Osteoblast (primary cell): ENCODE data around the gene ASPHD2. TPM values are rescaled to one million over a fixed set of nuclear protein-coding genes. Genes with fewer than 3 reads are reported as not detected.

ENCODE experiments used
- DNase-seq: peaks from one replicate; pipeline ENCODE4 v3.0.0; 2011; ENCODE audit warnings: low spot score, mixed read lengths; ENCODE audit not compliant: insufficient read length; ENCODE audit errors: missing footprints
- H2AFZ ChIP-seq: 2 replicates; pipeline ENCODE4 v1.6.0; 2011; ENCODE audit warnings: mild to moderate bottlenecking, low read length
- H3K27ac ChIP-seq: 2 replicates; pipeline ENCODE4 v1.5.1; 2011; ENCODE audit warnings: mild to moderate bottlenecking, low read depth, low read length, moderate library complexity
- H3K27me3 ChIP-seq: 2 replicates; pipeline ENCODE4 v1.6.0; 2012; ENCODE audit warnings: mild to moderate bottlenecking, control low read depth, inconsistent platforms, low read length, moderate library complexity; ENCODE audit not compliant: insufficient read depth
- H3K36me3 ChIP-seq: 2 replicates; pipeline ENCODE4 v1.5.1; 2011; ENCODE audit warnings: mild to moderate bottlenecking, low read length, control low read depth, moderate library complexity; ENCODE audit not compliant: insufficient read depth
- H3K4me1 ChIP-seq: 2 replicates; pipeline ENCODE4 v1.5.1; 2011; ENCODE audit warnings: mild to moderate bottlenecking, low read length, control low read depth, moderate library complexity; ENCODE audit not compliant: insufficient read depth
- H3K4me2 ChIP-seq: 2 replicates; pipeline ENCODE4 v1.6.0; 2011; ENCODE audit warnings: mild to moderate bottlenecking, low read length; ENCODE audit not compliant: insufficient read depth
- H3K4me3 ChIP-seq: fragments of 200-600 bp; sonication (generic); 3 replicates; pipeline ENCODE4 v1.5.1; 2012; ENCODE audit warnings: mild to moderate bottlenecking, low read length, inconsistent platforms; ENCODE audit not compliant: insufficient read depth
- H3K79me2 ChIP-seq: 2 replicates; pipeline ENCODE4 v1.6.0; 2012; ENCODE audit warnings: mild to moderate bottlenecking, low read length, control low read depth, inconsistent platforms; ENCODE audit not compliant: insufficient read depth
- H3K9me3 ChIP-seq: 2 replicates; pipeline ENCODE4 v1.5.1; 2011; ENCODE audit warnings: low read depth, low read length, control low read depth
- H4K20me1 ChIP-seq: 2 replicates; pipeline ENCODE4 v1.6.0; 2012; ENCODE audit warnings: mild to moderate bottlenecking, low read length, control low read depth; ENCODE audit not compliant: insufficient read depth
- CTCF ChIP-seq: IDR thresholded peaks from 2 replicates; pipeline ENCODE4 v1.5.1; 2011; ENCODE audit warnings: mild to moderate bottlenecking, low read depth, low read length, moderate library complexity; ENCODE audit errors: extremely low read depth
- small RNA-seq: library from RNA; depleted of rRNA; stranded (forward); fragments of <200 nt; gene quantifications from one replicate; pipeline ENCODE3, GENCODE V24; 2012
- total RNA-seq: library from RNA; depleted of rRNA; stranded (reverse); fragments of >200 nt; gene quantifications from 2 replicates; pipeline ENCODE4 v1.2.3, GENCODE V29; 2012

Gene ASPHD2
- total RNA-seq, 1 donor, result 6.2 TPM

- Histone ChIP-seq H3K27me3 (no peaks in the 10 kb centered on the region), H3K9me3 (no peaks in the 10 kb centered on the region), H2AFZ (no peak overlapping the region), H3K36me3 (peaks cover 66% of the 10 kb centered on the region), H3K4me2 (no peak overlapping the region), H4K20me1 (no peaks in the 10 kb centered on the region), H3K4me1 (peaks cover 14% of the 10 kb centered on the region), H3K27ac (no peak overlapping the region), H3K4me3 (no peak overlapping the region), H3K79me2 (peaks cover 12% of the 10 kb centered on the region)
- no peak for TF ChIP-seq CTCF
- peak; percentile 50 for DNase-seq
Observed at GRCh38 chr22:26489447-26490036, 60.5 kb downstream of the ASPHD2 start.

- Histone ChIP-seq H2AFZ (no peak overlapping the region), H4K20me1 (no peaks in the 10 kb centered on the region), H3K9me3 (no peaks in the 10 kb centered on the region), H3K27me3 (no peaks in the 10 kb centered on the region), H3K4me3 (no peak overlapping the region), H3K79me2 (peaks cover 2% of the 10 kb centered on the region), H3K36me3 (peaks cover 88% of the 10 kb centered on the region), H3K4me2 (no peak overlapping the region), H3K4me1 (peaks cover 9% of the 10 kb centered on the region), H3K27ac (no peak overlapping the region)
- no peak for DNase-seq
- TF ChIP-seq CTCF, result no peak
Observed at GRCh38 chr22:26492220-26492619, 63.2 kb downstream of the ASPHD2 start.

- H3K27ac ChIP-seq, result peak overlapping the region; percentile 77
- DNase-seq, result no peak
- no peak overlapping the region for H2AFZ ChIP-seq
- no peaks in the 10 kb centered on the region for H3K27me3 ChIP-seq
- H4K20me1 ChIP-seq, result no peaks in the 10 kb centered on the region
- no peak overlapping the region for H3K4me3 ChIP-seq
- no peak for TF ChIP-seq CTCF
- peaks cover 11% of the 10 kb centered on the region for H3K79me2 ChIP-seq
- peaks cover 9% of the 10 kb centered on the region for H3K4me1 ChIP-seq
- peaks cover 83% of the 10 kb centered on the region for H3K36me3 ChIP-seq
- no peak overlapping the region for H3K4me2 ChIP-seq
- no peaks in the 10 kb centered on the region for H3K9me3 ChIP-seq
Observed at GRCh38 chr22:26494506-26494905, 65.4 kb downstream of the ASPHD2 start.

Small RNA genes within 50 kb of the gene (small RNA-seq; reads per million reads assigned to genes)
- gene RNA5SP495, result not detected

Other genes with a start within 250 kb of the ASPHD2 start
- 47.4 and 47.7 TPM in 2 replicates for gene HPS4, start 54.5 kb downstream of the ASPHD2 start, total RNA-seq
- gene SRRD, start 54.6 kb downstream of the ASPHD2 start, total RNA-seq, result 9.7 and 11.2 TPM in 2 replicates
- 34.7 and 41.0 TPM in 2 replicates for gene TFIP11, start 83.2 kb downstream of the ASPHD2 start, total RNA-seq
- 98.4 and 100 TPM in 2 replicates for gene TPST2, start 160.9 kb downstream of the ASPHD2 start, total RNA-seq
- not detected in 2 replicates for gene CRYBB1, start 188.8 kb downstream of the ASPHD2 start, total RNA-seq
- gene CRYBA4, start 192.7 kb downstream of the ASPHD2 start, total RNA-seq, result not detected in 2 replicates
- gene MIAT, start 228.3 kb downstream of the ASPHD2 start, total RNA-seq, result 1.8 TPM in 2 replicates